HG02938 (cell line): ENCODE results near the gene PRR23B.

Source experiments
- ATAC-seq: cut with Tn5 transposase; IDR thresholded peaks from one replicate; pipeline ENCODE4 v1.9.1; 2021; ENCODE audit warnings: mild to moderate bottlenecking, moderate library complexity; ENCODE audit not compliant: unreplicated experiment

The PRR23B gene

GRCh38 chr3:138975351-138975750 is 45.4 kb downstream of the PRR23B start:
- ATAC-seq, result no peak

DNA sequence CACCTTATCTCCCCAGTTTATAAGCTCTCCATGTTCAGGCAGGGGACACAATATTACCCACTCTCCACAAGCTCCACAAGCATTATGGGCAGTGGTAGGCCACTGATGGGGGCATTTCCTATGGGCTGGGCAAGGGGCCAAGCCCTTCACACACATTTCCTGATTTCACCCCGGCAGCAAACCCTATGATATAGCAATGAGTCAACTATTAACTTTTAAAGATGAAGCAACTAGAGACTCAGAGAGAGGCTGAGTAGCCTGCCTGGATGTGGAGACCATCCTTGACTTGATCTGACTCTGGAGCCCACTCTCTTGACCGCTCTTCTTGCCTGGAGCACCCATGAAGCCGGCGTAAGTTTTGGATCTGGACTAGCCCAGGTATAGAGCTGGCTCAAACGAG is 46.3 kb downstream of the PRR23B start:
- ATAC-seq, result no peak

GRCh38 chr3:138972941-138973340 is 47.8 kb downstream of the PRR23B start:
- ATAC-seq, result no peak

- ATAC-seq, result no peak
These were observed 48.9 kb downstream of the PRR23B start for GRCh38 chr3:138971766-138972320.
